HepG2 (cell line): Measurements from ENCODE around the gene TMEM187. TPM values are rescaled to one million over a fixed set of nuclear protein-coding genes. Genes with fewer than 3 reads are reported as not detected.

Experiments used
- GABPA ChIP-seq, 2 experiments: IDR thresholded peaks; 2 replicates each; pipeline ENCODE4 v1.6.1; 2011 to 2016; ENCODE audit warnings: low read depth in 2 of 2, low read length in 1 of 2, missing biosample characterization in 1 of 2, missing genetic modification characterization in 1 of 2
- MIER2 ChIP-seq: IDR thresholded peaks from 2 replicates; pipeline ENCODE4 v1.6.1; 2016; ENCODE audit warnings: missing biosample characterization, missing genetic modification reagents
- RBFOX2 ChIP-seq: fragments of 200-400 bp; formaldehyde crosslinking; IDR thresholded peaks from 2 replicates; pipeline ENCODE4 v1.6.1; 2017; ENCODE audit warnings: low read depth, mild to moderate bottlenecking, low read length
- RBM22 ChIP-seq: fragments of 200-400 bp; formaldehyde crosslinking; optimal IDR thresholded peaks from 2 replicates; pipeline ENCODE3; 2017; ENCODE audit warnings: mild to moderate bottlenecking, low read length, moderate library complexity
- SCMH1 ChIP-seq: sonication (generic); formaldehyde crosslinking; IDR thresholded peaks from 2 replicates; pipeline ENCODE4 v1.9.0; 2021; ENCODE audit warnings: missing genetic modification reagents, mild to moderate bottlenecking, borderline replicate concordance
- YEATS2 ChIP-seq: sonication (generic); formaldehyde crosslinking; IDR thresholded peaks from 2 replicates; pipeline ENCODE4 v1.4.0; 2020; ENCODE audit warnings: missing genetic modification reagents, borderline replicate concordance
- ZNF3 ChIP-seq: IDR thresholded peaks from 2 replicates; pipeline ENCODE4 v1.7.0; 2017; ENCODE audit warnings: inconsistent platforms
- polyA plus RNA-seq, 8 experiments: library from polyadenylated mRNA; depleted of rRNA in 3 of 8; stranded (reverse) in 7 of 8; unstranded in 1 of 8; fragments of >200 nt; fragmentation: Illumina TruSeq in 4 of 8; extraction: Trizol in 4 of 8; gene quantifications; 2 replicates each; pipeline versions ENCODE4 v1.2.1 to v1.2.3, GENCODE V29; 2011 to 2016; ENCODE audit warnings: low read depth in 4 of 8, missing spikeins in 1 of 8, mixed read lengths in 1 of 8; ENCODE audit not compliant: insufficient read depth in 1 of 8
- total RNA-seq, 5 experiments: library from RNA; depleted of rRNA; stranded (reverse); fragments of >200 nt; fragmentation: Illumina TruSeq; extraction: Trizol; gene quantifications; 2 replicates each; pipeline ENCODE4 v1.2.3, GENCODE V29; 2016; ENCODE audit warnings: low read depth in 1 of 5
- TF ChIP-seq, protein P1 (sequence below): sonication (generic); formaldehyde crosslinking; IDR thresholded peaks from 2 replicates; pipeline ENCODE4 v1.4.0; 2020; ENCODE audit warnings: missing genetic modification reagents
- TF ChIP-seq, protein P2 (sequence below), 2 experiments: sonication (generic) in 1 of 2; formaldehyde crosslinking in 1 of 2; IDR thresholded peaks; 2 replicates each; pipeline versions ENCODE4 v1.6.1 to v1.9.0; 2014 to 2022; ENCODE audit warnings: antibody characterized with exemption in 1 of 2, borderline replicate concordance in 1 of 2, inconsistent platforms in 1 of 2, low read depth in 1 of 2, missing genetic modification reagents in 1 of 2

Gene TMEM187
- total and polyA plus RNA-seq, 2 of the 13 experiments (the other 11 are each of a cell fraction or from before 2014, with no cell fraction given) = 2.2 to 6.2 TPM

DNA sequence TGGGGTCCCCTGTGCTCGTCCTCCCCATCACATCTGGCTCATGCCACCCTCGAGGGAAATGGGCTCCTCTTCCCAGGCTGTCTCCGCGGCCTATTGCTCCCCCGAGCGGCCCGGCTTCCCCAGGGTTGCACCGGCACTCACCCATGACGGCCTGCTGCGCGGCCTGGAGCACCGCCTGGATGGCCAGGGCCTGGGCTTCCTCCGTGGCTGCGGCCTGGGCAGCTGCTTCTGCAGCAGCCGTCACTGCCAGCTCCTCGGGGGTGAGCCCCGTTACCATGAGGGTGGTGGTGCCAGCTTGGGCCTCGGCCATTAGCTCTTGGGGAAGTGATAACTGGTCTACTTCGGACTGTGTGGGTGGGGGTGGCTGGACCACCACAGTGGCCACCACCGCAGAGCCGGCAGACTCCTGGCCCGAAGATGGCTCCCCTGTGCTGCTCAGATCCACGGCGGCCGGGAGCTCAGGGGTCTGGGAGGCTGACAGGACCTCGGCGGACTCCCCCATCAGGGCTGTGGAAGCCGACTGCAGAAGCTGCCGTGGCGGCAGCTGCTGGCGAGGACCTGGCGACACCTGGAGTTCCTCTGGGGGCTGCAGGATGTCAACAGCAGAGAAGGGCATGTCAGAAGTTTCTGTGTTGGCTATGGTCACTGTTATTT, 20.1 kb upstream of the TMEM187 start (continued):
- TF ChIP-seq, protein P1, sequence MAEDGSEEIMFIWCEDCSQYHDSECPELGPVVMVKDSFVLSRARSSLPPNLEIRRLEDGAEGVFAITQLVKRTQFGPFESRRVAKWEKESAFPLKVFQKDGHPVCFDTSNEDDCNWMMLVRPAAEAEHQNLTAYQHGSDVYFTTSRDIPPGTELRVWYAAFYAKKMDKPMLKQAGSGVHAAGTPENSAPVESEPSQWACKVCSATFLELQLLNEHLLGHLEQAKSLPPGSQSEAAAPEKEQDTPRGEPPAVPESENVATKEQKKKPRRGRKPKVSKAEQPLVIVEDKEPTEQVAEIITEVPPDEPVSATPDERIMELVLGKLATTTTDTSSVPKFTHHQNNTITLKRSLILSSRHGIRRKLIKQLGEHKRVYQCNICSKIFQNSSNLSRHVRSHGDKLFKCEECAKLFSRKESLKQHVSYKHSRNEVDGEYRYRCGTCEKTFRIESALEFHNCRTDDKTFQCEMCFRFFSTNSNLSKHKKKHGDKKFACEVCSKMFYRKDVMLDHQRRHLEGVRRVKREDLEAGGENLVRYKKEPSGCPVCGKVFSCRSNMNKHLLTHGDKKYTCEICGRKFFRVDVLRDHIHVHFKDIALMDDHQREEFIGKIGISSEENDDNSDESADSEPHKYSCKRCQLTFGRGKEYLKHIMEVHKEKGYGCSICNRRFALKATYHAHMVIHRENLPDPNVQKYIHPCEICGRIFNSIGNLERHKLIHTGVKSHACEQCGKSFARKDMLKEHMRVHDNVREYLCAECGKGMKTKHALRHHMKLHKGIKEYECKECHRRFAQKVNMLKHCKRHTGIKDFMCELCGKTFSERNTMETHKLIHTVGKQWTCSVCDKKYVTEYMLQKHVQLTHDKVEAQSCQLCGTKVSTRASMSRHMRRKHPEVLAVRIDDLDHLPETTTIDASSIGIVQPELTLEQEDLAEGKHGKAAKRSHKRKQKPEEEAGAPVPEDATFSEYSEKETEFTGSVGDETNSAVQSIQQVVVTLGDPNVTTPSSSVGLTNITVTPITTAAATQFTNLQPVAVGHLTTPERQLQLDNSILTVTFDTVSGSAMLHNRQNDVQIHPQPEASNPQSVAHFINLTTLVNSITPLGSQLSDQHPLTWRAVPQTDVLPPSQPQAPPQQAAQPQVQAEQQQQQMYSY (CRISPR knock-in tag) = no peak
- no peak for TF ChIP-seq ZNF3
- no peak for TF ChIP-seq YEATS2 (CRISPR knock-in tag)
- TF ChIP-seq SCMH1 (CRISPR knock-in tag) = no peak
- TF ChIP-seq RBFOX2 = 0 out of 2 replicates have a peak, but pooled peaks have one; percentile 32
- TF ChIP-seq, protein P2, sequence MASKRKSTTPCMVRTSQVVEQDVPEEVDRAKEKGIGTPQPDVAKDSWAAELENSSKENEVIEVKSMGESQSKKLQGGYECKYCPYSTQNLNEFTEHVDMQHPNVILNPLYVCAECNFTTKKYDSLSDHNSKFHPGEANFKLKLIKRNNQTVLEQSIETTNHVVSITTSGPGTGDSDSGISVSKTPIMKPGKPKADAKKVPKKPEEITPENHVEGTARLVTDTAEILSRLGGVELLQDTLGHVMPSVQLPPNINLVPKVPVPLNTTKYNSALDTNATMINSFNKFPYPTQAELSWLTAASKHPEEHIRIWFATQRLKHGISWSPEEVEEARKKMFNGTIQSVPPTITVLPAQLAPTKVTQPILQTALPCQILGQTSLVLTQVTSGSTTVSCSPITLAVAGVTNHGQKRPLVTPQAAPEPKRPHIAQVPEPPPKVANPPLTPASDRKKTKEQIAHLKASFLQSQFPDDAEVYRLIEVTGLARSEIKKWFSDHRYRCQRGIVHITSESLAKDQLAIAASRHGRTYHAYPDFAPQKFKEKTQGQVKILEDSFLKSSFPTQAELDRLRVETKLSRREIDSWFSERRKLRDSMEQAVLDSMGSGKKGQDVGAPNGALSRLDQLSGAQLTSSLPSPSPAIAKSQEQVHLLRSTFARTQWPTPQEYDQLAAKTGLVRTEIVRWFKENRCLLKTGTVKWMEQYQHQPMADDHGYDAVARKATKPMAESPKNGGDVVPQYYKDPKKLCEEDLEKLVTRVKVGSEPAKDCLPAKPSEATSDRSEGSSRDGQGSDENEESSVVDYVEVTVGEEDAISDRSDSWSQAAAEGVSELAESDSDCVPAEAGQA (IDR thresholded peaks at IDR 0.05; ENCODE audit: low read depth) = no peak
- TF ChIP-seq, protein P2 (CRISPR knock-in tag; IDR thresholded peaks at IDR 0.05; ENCODE audit: borderline replicate concordance) = no peak
- TF ChIP-seq RBM22 = peak; percentile 20
- TF ChIP-seq MIER2 (CRISPR knock-in tag) = no peak
- no peak for TF ChIP-seq GABPA (IDR thresholded peaks at IDR 0.05; ENCODE audit: low read depth, low read length)
- no peak for TF ChIP-seq GABPA (CRISPR knock-in tag; IDR thresholded peaks at IDR 0.05; ENCODE audit: low read depth)
